HepG2 (cell line): ENCODE measurements around the gene HORMAD2. TPM values are rescaled to one million over a fixed set of nuclear protein-coding genes. Genes with fewer than 3 reads are reported as not detected.
A peak's percentile ranks its signal among the peaks of the same experiment; 100 is the strongest.

Source experiments
- ATM ChIP-seq: fragments of 450-650 bp; IDR thresholded peaks from 2 replicates; pipeline ENCODE4 v1.7.1; 2017; ENCODE audit warnings: mild to moderate bottlenecking, borderline replicate concordance
- CEBPB ChIP-seq: IDR thresholded peaks from 2 replicates; pipeline ENCODE4 v1.6.1; 2011; ENCODE audit warnings: low read depth, low read length, improper control_type of control experiment, borderline replicate concordance
- ELF3 ChIP-seq: IDR thresholded peaks from 2 replicates; pipeline ENCODE4 v1.6.1; 2016; ENCODE audit warnings: missing genetic modification reagents, missing compliant biosample characterization
- FOXK1 ChIP-seq: sonication (generic); formaldehyde crosslinking; IDR thresholded peaks from 2 replicates; pipeline ENCODE4 v1.4.0; 2020; ENCODE audit warnings: low read depth, missing genetic modification reagents, borderline replicate concordance
- FOXM1 ChIP-seq: sonication (generic); formaldehyde crosslinking; IDR thresholded peaks from 2 replicates; pipeline ENCODE4 v1.5.0; 2020; ENCODE audit warnings: missing genetic modification reagents
- HMG20A ChIP-seq: IDR thresholded peaks from 2 replicates; pipeline ENCODE4 v1.6.1; 2016; ENCODE audit warnings: borderline replicate concordance
- HOXD1 ChIP-seq: sonication (generic); formaldehyde crosslinking; IDR thresholded peaks from 2 replicates; pipeline ENCODE4 v1.5.0; 2020; ENCODE audit warnings: missing genetic modification reagents
- KLF13 ChIP-seq: sonication (generic); formaldehyde crosslinking; IDR thresholded peaks from 2 replicates; pipeline ENCODE4 v1.4.0; 2020; ENCODE audit warnings: mild to moderate bottlenecking, missing genetic modification reagents
- MAF1 ChIP-seq: sonication (generic); formaldehyde crosslinking; IDR thresholded peaks from 2 replicates; pipeline ENCODE4 v1.5.0; 2020; ENCODE audit warnings: missing genetic modification reagents, borderline replicate concordance
- MAFG ChIP-seq: sonication (generic); formaldehyde crosslinking; IDR thresholded peaks from 2 replicates; pipeline ENCODE4 v1.5.1; 2020; ENCODE audit warnings: mild to moderate bottlenecking, missing genetic modification reagents
- MTF1 ChIP-seq: sonication (generic); formaldehyde crosslinking; IDR thresholded peaks from 2 replicates; pipeline ENCODE4 v1.5.0; 2020; ENCODE audit warnings: missing genetic modification reagents
- NCOR1 ChIP-seq: fragments of 200-600 bp; sonication (generic); IDR thresholded peaks from 2 replicates; pipeline ENCODE4 v1.7.0; 2017; ENCODE audit warnings: antibody characterized with exemption, low read length, borderline replicate concordance
- ONECUT2 ChIP-seq: sonication (generic); formaldehyde crosslinking; IDR thresholded peaks from 2 replicates; pipeline ENCODE4 v1.4.0; 2020; ENCODE audit warnings: missing genetic modification reagents
- SP1 ChIP-seq, 2 experiments: fragments of 450-650 bp in 1 of 2; sonication (generic) in 1 of 2; formaldehyde crosslinking in 1 of 2; IDR thresholded peaks; 2 replicates each; pipeline versions ENCODE4 v1.4.0 to v1.6.1; 2016 to 2020; ENCODE audit warnings: missing genetic modification reagents in 1 of 2
- ZBTB21 ChIP-seq: sonication (generic); formaldehyde crosslinking; IDR thresholded peaks from 2 replicates; pipeline ENCODE4 v1.4.0; 2020; ENCODE audit warnings: missing genetic modification reagents
- ZNF160 ChIP-seq: sonication (generic); formaldehyde crosslinking; IDR thresholded peaks from 2 replicates; pipeline ENCODE4 v1.8.0; 2022; ENCODE audit warnings: mild to moderate bottlenecking, inconsistent platforms, missing genetic modification reagents
- ZNF224 ChIP-seq: sonication (generic); formaldehyde crosslinking; IDR thresholded peaks from 2 replicates; pipeline ENCODE4 v1.5.0; 2020; ENCODE audit warnings: mild to moderate bottlenecking, missing genetic modification reagents
- ZNF331 ChIP-seq: sonication (generic); formaldehyde crosslinking; IDR thresholded peaks from 2 replicates; pipeline ENCODE4 v1.4.0; 2020; ENCODE audit warnings: missing genetic modification reagents
- ZNF431 ChIP-seq: sonication (generic); formaldehyde crosslinking; IDR thresholded peaks from 2 replicates; pipeline ENCODE4 v1.9.0; 2022; ENCODE audit warnings: missing genetic modification reagents, low read depth, mild to moderate bottlenecking, borderline replicate concordance
- ZNF512B ChIP-seq: sonication (generic); formaldehyde crosslinking; IDR thresholded peaks from 2 replicates; pipeline ENCODE4 v1.5.1; 2020; ENCODE audit warnings: missing genetic modification reagents, mild to moderate bottlenecking, borderline replicate concordance
- ZNF552 ChIP-seq: sonication (generic); formaldehyde crosslinking; IDR thresholded peaks from 2 replicates; pipeline ENCODE4 v1.9.0; 2022; ENCODE audit warnings: missing genetic modification reagents, mild to moderate bottlenecking, borderline replicate concordance
- ZNF619 ChIP-seq: sonication (generic); formaldehyde crosslinking; IDR thresholded peaks from 2 replicates; pipeline ENCODE4 v1.4.0; 2020; ENCODE audit warnings: mild to moderate bottlenecking, missing genetic modification reagents
- ZNF672 ChIP-seq: sonication (generic); formaldehyde crosslinking; IDR thresholded peaks from 2 replicates; pipeline ENCODE4 v1.8.1; 2022; ENCODE audit warnings: missing genetic modification reagents
- ZNF773 ChIP-seq: sonication (generic); formaldehyde crosslinking; IDR thresholded peaks from 2 replicates; pipeline ENCODE4 v1.4.0; 2020; ENCODE audit warnings: missing genetic modification reagents, borderline replicate concordance
- ZNF841 ChIP-seq: sonication (generic); formaldehyde crosslinking; IDR thresholded peaks from 2 replicates; pipeline ENCODE4 v1.8.1; 2023; ENCODE audit warnings: missing genetic modification reagents, borderline replicate concordance
- polyA plus RNA-seq, 8 experiments: library from polyadenylated mRNA; depleted of rRNA in 3 of 8; stranded (reverse) in 7 of 8; unstranded in 1 of 8; fragments of >200 nt; fragmentation: Illumina TruSeq in 4 of 8; extraction: Trizol in 4 of 8; gene quantifications; 2 replicates each; pipeline versions ENCODE4 v1.2.1 to v1.2.3, GENCODE V29; 2011 to 2016; ENCODE audit warnings: low read depth in 4 of 8, missing spikeins in 1 of 8, mixed read lengths in 1 of 8; ENCODE audit not compliant: insufficient read depth in 1 of 8
- total RNA-seq, 5 experiments: library from RNA; depleted of rRNA; stranded (reverse); fragments of >200 nt; fragmentation: Illumina TruSeq; extraction: Trizol; gene quantifications; 2 replicates each; pipeline ENCODE4 v1.2.3, GENCODE V29; 2016; ENCODE audit warnings: low read depth in 1 of 5
- TF ChIP-seq, protein P1 (sequence below): sonication (generic); formaldehyde crosslinking; IDR thresholded peaks from 2 replicates; pipeline ENCODE4 v1.4.0; 2020; ENCODE audit warnings: missing genetic modification reagents

HORMAD2 gene
- total and polyA plus RNA-seq, 2 of the 13 experiments (the other 11 are each of a cell fraction or from before 2014, with no cell fraction given), result not detected

- no peak for TF ChIP-seq ZNF512B (CRISPR knock-in tag)
- TF ChIP-seq, protein P1, sequence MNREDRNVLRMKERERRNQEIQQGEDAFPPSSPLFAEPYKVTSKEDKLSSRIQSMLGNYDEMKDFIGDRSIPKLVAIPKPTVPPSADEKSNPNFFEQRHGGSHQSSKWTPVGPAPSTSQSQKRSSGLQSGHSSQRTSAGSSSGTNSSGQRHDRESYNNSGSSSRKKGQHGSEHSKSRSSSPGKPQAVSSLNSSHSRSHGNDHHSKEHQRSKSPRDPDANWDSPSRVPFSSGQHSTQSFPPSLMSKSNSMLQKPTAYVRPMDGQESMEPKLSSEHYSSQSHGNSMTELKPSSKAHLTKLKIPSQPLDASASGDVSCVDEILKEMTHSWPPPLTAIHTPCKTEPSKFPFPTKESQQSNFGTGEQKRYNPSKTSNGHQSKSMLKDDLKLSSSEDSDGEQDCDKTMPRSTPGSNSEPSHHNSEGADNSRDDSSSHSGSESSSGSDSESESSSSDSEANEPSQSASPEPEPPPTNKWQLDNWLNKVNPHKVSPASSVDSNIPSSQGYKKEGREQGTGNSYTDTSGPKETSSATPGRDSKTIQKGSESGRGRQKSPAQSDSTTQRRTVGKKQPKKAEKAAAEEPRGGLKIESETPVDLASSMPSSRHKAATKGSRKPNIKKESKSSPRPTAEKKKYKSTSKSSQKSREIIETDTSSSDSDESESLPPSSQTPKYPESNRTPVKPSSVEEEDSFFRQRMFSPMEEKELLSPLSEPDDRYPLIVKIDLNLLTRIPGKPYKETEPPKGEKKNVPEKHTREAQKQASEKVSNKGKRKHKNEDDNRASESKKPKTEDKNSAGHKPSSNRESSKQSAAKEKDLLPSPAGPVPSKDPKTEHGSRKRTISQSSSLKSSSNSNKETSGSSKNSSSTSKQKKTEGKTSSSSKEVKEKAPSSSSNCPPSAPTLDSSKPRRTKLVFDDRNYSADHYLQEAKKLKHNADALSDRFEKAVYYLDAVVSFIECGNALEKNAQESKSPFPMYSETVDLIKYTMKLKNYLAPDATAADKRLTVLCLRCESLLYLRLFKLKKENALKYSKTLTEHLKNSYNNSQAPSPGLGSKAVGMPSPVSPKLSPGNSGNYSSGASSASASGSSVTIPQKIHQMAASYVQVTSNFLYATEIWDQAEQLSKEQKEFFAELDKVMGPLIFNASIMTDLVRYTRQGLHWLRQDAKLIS (CRISPR knock-in tag), result 0 out of 2 replicates have a peak, but pooled peaks have one; percentile 26
- no peak for TF ChIP-seq ATM
- no peak for TF ChIP-seq FOXK1
- no peak for TF ChIP-seq NCOR1
- TF ChIP-seq MAFG (CRISPR knock-in tag), result no peak
- TF ChIP-seq ZNF160 (CRISPR knock-in tag), result no peak
- peak; percentile 74; the same call in 1 of the 2 replicates for TF ChIP-seq HMG20A (CRISPR knock-in tag)
- TF ChIP-seq ELF3, result peak; percentile 56; the same call in 1 of the 2 replicates
- TF ChIP-seq ZNF619 (CRISPR knock-in tag), result no peak
- TF ChIP-seq ZNF331, result peak; percentile 43; the same call in 1 of the 2 replicates
- no peak for TF ChIP-seq CEBPB
- no peak for TF ChIP-seq MTF1 (CRISPR knock-in tag)
- TF ChIP-seq SP1 (IDR thresholded peaks at IDR 0.05), result no peak
- no peak for TF ChIP-seq SP1 (CRISPR knock-in tag; IDR thresholded peaks at IDR 0.05)
- TF ChIP-seq MAF1 (CRISPR knock-in tag), result no peak
- TF ChIP-seq ZNF672 (CRISPR knock-in tag), result no peak
- TF ChIP-seq ZNF431 (CRISPR knock-in tag), result no peak
- no peak for TF ChIP-seq ZBTB21 (CRISPR knock-in tag)
- no peak for TF ChIP-seq FOXM1
- no peak for TF ChIP-seq ONECUT2 (CRISPR knock-in tag)
- TF ChIP-seq ZNF552 (CRISPR knock-in tag), result no peak
- no peak for TF ChIP-seq ZNF841
- no peak for TF ChIP-seq KLF13 (CRISPR knock-in tag)
- no peak for TF ChIP-seq ZNF224 (CRISPR knock-in tag)
- no peak for TF ChIP-seq HOXD1 (CRISPR knock-in tag)
- no peak for TF ChIP-seq ZNF773 (CRISPR knock-in tag)
These were observed 130.1 kb downstream of the HORMAD2 start (continued) for GRCh38 chr22:30210235-30210909.
